HCT116 (cell line): ENCODE data around the gene FOXP1. TPM values are rescaled to one million over a fixed set of nuclear protein-coding genes. Genes with fewer than 3 reads are reported as not detected.

Experiments used
- ATAC-seq: fragments of 200-7000 bp; cut with Tn5 transposase; 2 replicates; pipeline ENCODE4 v1.9.1; 2020; ENCODE audit warnings: mild to moderate bottlenecking, moderate library complexity
- BruUV-seq: library from RNA; stranded (reverse); fragments of 400-500 nt; replicated peaks from 2 replicates; lab custom pipeline; 2021; lab: Mats Ljungman, UMichigan
- CTCF ChIA-PET: fragments of 300-600 bp; sonication (Branson Sonifier 250); formaldehyde crosslinking; loops from one replicate; lab custom pipeline; 2021; ENCODE audit warnings: antibody characterized with exemption; lab: Charles Lee
- POLR2A ChIA-PET: fragments of 300-600, 350-600 bp; sonication (Branson Sonifier 250); formaldehyde crosslinking; loops from one replicate; lab custom pipeline; 2021; ENCODE audit warnings: antibody characterized with exemption; lab: Charles Lee
- RAD21 ChIA-PET, 2 experiments: fragments of 300-600 bp; sonication (Branson Sonifier 250); formaldehyde crosslinking; loops; one replicate each; lab custom pipeline; 2023; ENCODE audit warnings: low total read pairs in 2 of 2; ENCODE audit not compliant: uncharacterized antibody in 2 of 2, unreplicated experiment in 2 of 2, low non-redundant PET in 1 of 2; lab: Charles Lee
- DNase-seq: peaks from one replicate; pipeline ENCODE4 v3.0.0-alpha.2; 2010; ENCODE audit warnings: low read depth, low spot score
- H2AFZ ChIP-seq: fragments of 200-600 bp; shearing (Covaris generic), sonication (generic); 2 replicates; pipeline ENCODE4 v1.6.1; 2017; ENCODE audit warnings: low read depth, mixed run types, mixed read lengths, antibody characterized with exemption, low read length; ENCODE audit not compliant: poor library complexity, severe bottlenecking
- H3K27ac ChIP-seq: 2 replicates; pipeline ENCODE4 v1.5.1; 2012; ENCODE audit warnings: low read depth, low read length
- H3K27me3 ChIP-seq: fragments of 200-600 bp; sonication (generic); 2 replicates; pipeline ENCODE4 v1.6.1; 2016; ENCODE audit warnings: mixed run types, low read length, mixed read lengths; ENCODE audit not compliant: insufficient read depth
- H3K36me3 ChIP-seq, 2 experiments: fragments of 200-500 bp in 1 of 2; fragments of 200-600 bp in 1 of 2; sonication (Bioruptor generic) in 1 of 2; sonication (generic) in 1 of 2; 2 replicates each; pipeline versions ENCODE4 v1.5.1 to v1.6.1; 2014 to 2016; ENCODE audit warnings: low read length in 2 of 2, inconsistent platforms in 1 of 2, mixed read lengths in 1 of 2, mixed run types in 1 of 2; ENCODE audit not compliant: insufficient read depth in 2 of 2, control insufficient read depth in 1 of 2
- H3K4me1 ChIP-seq, 2 experiments: fragments of 200-600 bp in 1 of 2; sonication (generic) in 1 of 2; 2 replicates each; pipeline versions ENCODE4 v1.5.1 to v1.6.1; 2012 to 2017; ENCODE audit warnings: low read length in 2 of 2, inconsistent platforms in 1 of 2, mild to moderate bottlenecking in 1 of 2, mixed read lengths in 1 of 2, mixed run types in 1 of 2, moderate library complexity in 1 of 2; ENCODE audit not compliant: insufficient read depth in 2 of 2, control insufficient read depth in 1 of 2
- H3K4me2 ChIP-seq: fragments of 200-600 bp; sonication (generic); 2 replicates; pipeline ENCODE4 v1.6.1; 2017; ENCODE audit warnings: mixed run types, low read length, mixed read lengths
- H3K4me3 ChIP-seq, 2 experiments: fragments of 200-600 bp in 1 of 2; sonication (generic) in 1 of 2; replicated peaks in 1 of 2; 2 replicates each; pipeline ENCODE4 v1.5.1; 2011 to 2016; ENCODE audit warnings: low read length in 2 of 2, control low read depth in 1 of 2, low read depth in 1 of 2, mild to moderate bottlenecking in 1 of 2, mixed read lengths in 1 of 2, mixed run types in 1 of 2
- H3K79me2 ChIP-seq: fragments of 200-600 bp; sonication (generic); 2 replicates; pipeline ENCODE4 v1.6.1; 2017; ENCODE audit warnings: mild to moderate bottlenecking, mixed run types, low read length, moderate library complexity, mixed read lengths; ENCODE audit not compliant: insufficient read depth
- H3K9ac ChIP-seq: fragments of 200-600 bp; sonication (generic); 2 replicates; pipeline ENCODE4 v1.6.1; 2016; ENCODE audit warnings: low read length, mixed read lengths
- H3K9me2 ChIP-seq: fragments of 200-600 bp; sonication (generic), shearing (Covaris generic); 2 replicates; pipeline ENCODE4 v1.6.1; 2017; ENCODE audit warnings: mixed run types, mild to moderate bottlenecking, moderate library complexity; ENCODE audit not compliant: insufficient read depth
- H3K9me3 ChIP-seq, 2 experiments: fragments of 200-500 bp in 1 of 2; fragments of 200-600 bp in 1 of 2; sonication (Bioruptor generic) in 1 of 2; sonication (generic) in 1 of 2; 2 replicates each; pipeline ENCODE4 v1.6.1; 2014 to 2017; ENCODE audit warnings: low read length in 2 of 2, mixed read lengths in 2 of 2, inconsistent platforms in 1 of 2, low read depth in 1 of 2, mild to moderate bottlenecking in 1 of 2, mixed run types in 1 of 2, moderate library complexity in 1 of 2; ENCODE audit not compliant: control insufficient read depth in 1 of 2, insufficient read depth in 1 of 2
- H4K20me1 ChIP-seq: fragments of 200-600 bp; sonication (generic), shearing (Covaris generic); 2 replicates; pipeline ENCODE4 v1.6.1; 2017; ENCODE audit warnings: mixed run types, mild to moderate bottlenecking, moderate library complexity; ENCODE audit not compliant: insufficient read depth
- ATF3 ChIP-seq: IDR thresholded peaks from 2 replicates; pipeline ENCODE4 v1.6.1; 2012
- CEBPB ChIP-seq: IDR thresholded peaks from 2 replicates; pipeline ENCODE4 v1.6.1; 2012; ENCODE audit warnings: low read depth
- CTCF ChIP-seq, 3 experiments: fragments of 200-600 bp in 1 of 3; sonication (generic) in 1 of 3; IDR thresholded peaks in 2 of 3; conservative IDR thresholded peaks in 1 of 3; 2 replicates each; pipeline ENCODE4 v1.5.1; 2012 to 2017; ENCODE audit warnings: low read depth in 2 of 3, low read length in 2 of 3, antibody characterized with exemption in 1 of 3, borderline replicate concordance in 1 of 3, control low read depth in 1 of 3, mild to moderate bottlenecking in 1 of 3, mixed read lengths in 1 of 3, mixed run types in 1 of 3, moderate library complexity in 1 of 3; ENCODE audit not compliant: insufficient read depth in 1 of 3
- EGR1 ChIP-seq: IDR thresholded peaks from 2 replicates; pipeline ENCODE4 v1.6.1; 2012; ENCODE audit warnings: low read depth
- ELF1 ChIP-seq: IDR thresholded peaks from 2 replicates; pipeline ENCODE4 v1.6.1; 2012; ENCODE audit warnings: low read depth, borderline replicate concordance
- EZH2 ChIP-seq: fragments of 200-600 bp; sonication (generic); IDR thresholded peaks from 2 replicates; pipeline ENCODE4 v1.6.1; 2017; ENCODE audit warnings: antibody characterized with exemption, mixed run types
- FOSL1 ChIP-seq: IDR thresholded peaks from 2 replicates; pipeline ENCODE4 v1.6.1; 2012; ENCODE audit warnings: low read depth
- POLR2AphosphoS5 ChIP-seq: IDR thresholded peaks from 2 replicates; pipeline ENCODE4 v1.6.1; 2011; ENCODE audit warnings: mild to moderate bottlenecking, low read depth, low read length, moderate library complexity
- RAD21 ChIP-seq: IDR thresholded peaks from 2 replicates; pipeline ENCODE4 v1.6.1; 2012; ENCODE audit warnings: low read depth, mild to moderate bottlenecking
- SIN3A ChIP-seq: IDR thresholded peaks from 2 replicates; pipeline ENCODE4 v1.6.1; 2012; ENCODE audit warnings: low read depth
- SP1 ChIP-seq: IDR thresholded peaks from 2 replicates; pipeline ENCODE4 v1.6.1; 2012; ENCODE audit warnings: low read depth
- SRF ChIP-seq: IDR thresholded peaks from 2 replicates; pipeline ENCODE4 v1.6.1; 2012; ENCODE audit warnings: low read depth
- TCF7L2 ChIP-seq: IDR thresholded peaks from 2 replicates; pipeline ENCODE4 v1.7.0; 2011; ENCODE audit warnings: borderline replicate concordance, inconsistent platforms; ENCODE audit not compliant: insufficient read depth, insufficient read length; ENCODE audit errors: extremely low read depth
- YY1 ChIP-seq: IDR thresholded peaks from 2 replicates; pipeline ENCODE4 v1.6.1; 2011; ENCODE audit warnings: low read length, low read depth, moderate library complexity, mild to moderate bottlenecking; ENCODE audit not compliant: insufficient replicate concordance; ENCODE audit errors: extremely low read depth
- ZNF274 ChIP-seq: fragments of 200-500 bp; sonication (Bioruptor generic); IDR thresholded peaks from 2 replicates; pipeline ENCODE4 v1.6.1; 2014; ENCODE audit warnings: mild to moderate bottlenecking, low read depth, low read length, inconsistent platforms
- intact Hi-C: fragments of 100-400 bp; cut with micrococcal nuclease; formaldehyde crosslinking; loops from 2 replicates; pipeline ENCODE4 v1.10.0; 2022
- total RNA-seq: library from RNA; stranded (reverse); gene quantifications from one replicate; pipeline ENCODE4 v1.2.1, GENCODE V29; 2021; ENCODE audit not compliant: unreplicated experiment

FOXP1 gene
- total RNA-seq, 1 experiment from 2014 or later: 11.4 TPM

DNA sequence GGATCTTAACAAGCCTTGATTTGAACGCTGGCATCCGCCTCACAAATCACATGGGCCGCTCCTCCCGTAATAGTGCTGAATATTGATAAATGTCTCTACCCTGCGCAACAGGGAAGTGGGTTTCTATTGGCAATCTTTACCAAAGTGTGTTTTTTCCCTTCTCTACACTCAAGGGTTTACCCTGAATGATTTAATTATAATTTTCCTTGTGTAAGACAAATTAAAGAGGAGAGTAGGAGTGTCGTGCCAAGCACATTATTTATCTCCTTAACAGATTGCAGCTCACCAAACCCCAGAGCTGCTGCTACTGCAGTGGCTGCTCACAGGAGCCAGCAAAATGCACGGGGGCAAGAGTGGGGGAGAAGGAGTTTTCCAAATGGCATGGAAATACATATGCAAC is 545.8 kb downstream of the FOXP1 start:
- no peaks in the 10 kb centered on the region for H4K20me1 ChIP-seq
- no peak overlapping the region for H3K27ac ChIP-seq
- H3K4me3 ChIP-seq: no peak overlapping the region
- CTCF ChIA-PET: no interaction called here
- no peaks in the 10 kb centered on the region for H3K36me3 ChIP-seq
- TF ChIP-seq POLR2AphosphoS5 (no peak), TCF7L2 (no peak), RAD21 (no peak), SRF (no peak), YY1 (no peak)
- H3K4me2 ChIP-seq: no peak overlapping the region
- no peaks in the 10 kb centered on the region for H3K9me3 ChIP-seq
- POLR2A ChIA-PET: no interaction called here
- H3K4me1 ChIP-seq: no peaks in the 10 kb centered on the region
- intact Hi-C loops: no loop called here
- RAD21 ChIA-PET: no interaction called here
- H2AFZ ChIP-seq: no peak overlapping the region
- no peaks in the 10 kb centered on the region for H3K79me2 ChIP-seq
- DNase-seq: no peak
- no TSS peak for BruUV-seq
- no peak for ATAC-seq
- H3K27me3 ChIP-seq: no peaks in the 10 kb centered on the region
- H3K9ac ChIP-seq: no peak overlapping the region
- no peaks in the 10 kb centered on the region for H3K9me2 ChIP-seq

DNA sequence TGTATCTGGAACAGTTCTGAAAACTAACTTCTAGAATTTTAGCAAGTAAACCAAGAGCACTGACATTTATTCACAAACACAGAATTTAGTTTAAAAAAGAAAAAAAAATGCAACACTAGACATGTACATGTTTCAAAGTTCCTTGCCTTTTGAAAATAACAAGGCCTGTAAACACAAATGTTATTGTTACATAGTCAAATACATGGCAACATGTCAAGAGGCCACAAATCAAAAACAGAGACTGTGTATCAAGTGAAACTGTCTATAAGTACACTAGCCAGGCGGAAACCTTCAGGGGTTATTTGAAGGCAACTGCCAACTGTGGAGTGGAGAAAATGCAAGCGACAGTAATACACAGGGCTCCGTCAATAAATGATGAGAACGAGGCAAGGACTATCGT is 547.6 kb downstream of the FOXP1 start:
- BruUV-seq: no TSS peak
- ATAC-seq: no peak
- Histone ChIP-seq H2AFZ (no peak overlapping the region), H3K36me3 (no peaks in the 10 kb centered on the region), H3K4me2 (no peak overlapping the region), H4K20me1 (no peaks in the 10 kb centered on the region), H3K4me3 (no peak overlapping the region), H3K27me3 (no peaks in the 10 kb centered on the region), H3K9ac (no peak overlapping the region), H3K27ac (no peak overlapping the region), H3K9me2 (no peaks in the 10 kb centered on the region), H3K79me2 (no peaks in the 10 kb centered on the region), H3K9me3 (no peaks in the 10 kb centered on the region), H3K4me1 (no peaks in the 10 kb centered on the region)
- ChIA-PET CTCF (no interaction called here), POLR2A (no interaction called here), RAD21 (no interaction called here)
- TF ChIP-seq ELF1: no peak
- no peak for TF ChIP-seq CTCF (IDR thresholded peaks at IDR 0.05 in 2 of 3, conservative IDR thresholded peaks at IDR 0.05 in 1 of 3; ENCODE audit: borderline replicate concordance in 1 of 3, insufficient read depth in 1 of 3, low read depth in 2 of 3, low read length in 2 of 3)
- no peak for TF ChIP-seq FOSL1
- no peak for TF ChIP-seq SRF
- no peak for TF ChIP-seq EZH2
- no peak for TF ChIP-seq TCF7L2
- TF ChIP-seq ZNF274: no peak
- no peak for TF ChIP-seq EGR1
- TF ChIP-seq POLR2AphosphoS5: no peak
- no peak for TF ChIP-seq RAD21
- no peak for TF ChIP-seq ATF3
- no peak for TF ChIP-seq SIN3A
- TF ChIP-seq SP1: no peak
- no peak for TF ChIP-seq CEBPB
- no peak for DNase-seq
- intact Hi-C loops: no loop called here
